ENCODE results near the gene FRZB.

Gene FRZB

DNA sequence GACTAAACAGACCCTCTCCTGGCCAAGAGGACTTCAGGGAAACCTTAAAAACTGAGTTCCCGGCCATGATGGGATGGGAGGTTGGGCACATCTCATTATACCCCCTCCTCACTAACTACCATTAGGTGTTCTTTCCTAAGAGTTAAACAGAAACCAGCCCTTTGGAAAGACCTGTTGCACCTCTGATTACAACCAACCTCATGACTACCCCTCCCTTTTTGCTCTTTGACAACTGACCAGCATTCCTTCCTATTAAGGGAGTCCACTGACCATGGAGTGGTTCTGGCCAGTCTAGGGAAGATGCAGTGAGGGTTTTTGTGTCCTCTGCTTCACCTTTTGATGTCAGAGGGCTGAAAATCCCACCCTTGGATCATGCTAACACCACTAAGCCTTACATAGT, 44.5 kb upstream of the FRZB start:
- CTCF ChIA-PET: no interaction called here
- Histone ChIP-seq H3K36me3 (ENCODE audit: control insufficient read depth in 4 of 4, insufficient read depth in 4 of 4, low read length in 3 of 4) (no peaks in the 10 kb centered on the region), H3K4me1 (ENCODE audit: control extremely low read depth in 1 of 4, control insufficient read depth in 4 of 4, insufficient read depth in 4 of 4, low read length in 3 of 4) (no peaks in the 10 kb centered on the region), H3K27me3 (replicated peaks in 2 of 5; ENCODE audit: control insufficient read depth in 4 of 5, insufficient read depth in 5 of 5, low read length in 4 of 5) (no peaks in the 10 kb centered on the region), H3K27ac (ENCODE audit: insufficient read depth in 1 of 2, low read depth in 1 of 2, low read length in 2 of 2, poor library complexity in 1 of 2, severe bottlenecking in 2 of 2) (no peak overlapping the region), H3K4me3 (ENCODE audit: control insufficient read depth in 1 of 7, extremely low read depth in 1 of 7, insufficient read depth in 4 of 7, low read depth in 2 of 7, low read length in 6 of 7) (no peak overlapping the region), H3K9me3 (ENCODE audit: control extremely low read depth in 1 of 5, control insufficient read depth in 4 of 5, insufficient read depth in 2 of 5, low read depth in 1 of 5, low read length in 4 of 5) (no peaks in the 10 kb centered on the region)
- no peak for DNase-seq
- POLR2A ChIA-PET: no interaction called here
- no CpG with 5 or more reads among the region's 1 CpG for WGBS (ENCODE audit: insufficient coverage)

DNA sequence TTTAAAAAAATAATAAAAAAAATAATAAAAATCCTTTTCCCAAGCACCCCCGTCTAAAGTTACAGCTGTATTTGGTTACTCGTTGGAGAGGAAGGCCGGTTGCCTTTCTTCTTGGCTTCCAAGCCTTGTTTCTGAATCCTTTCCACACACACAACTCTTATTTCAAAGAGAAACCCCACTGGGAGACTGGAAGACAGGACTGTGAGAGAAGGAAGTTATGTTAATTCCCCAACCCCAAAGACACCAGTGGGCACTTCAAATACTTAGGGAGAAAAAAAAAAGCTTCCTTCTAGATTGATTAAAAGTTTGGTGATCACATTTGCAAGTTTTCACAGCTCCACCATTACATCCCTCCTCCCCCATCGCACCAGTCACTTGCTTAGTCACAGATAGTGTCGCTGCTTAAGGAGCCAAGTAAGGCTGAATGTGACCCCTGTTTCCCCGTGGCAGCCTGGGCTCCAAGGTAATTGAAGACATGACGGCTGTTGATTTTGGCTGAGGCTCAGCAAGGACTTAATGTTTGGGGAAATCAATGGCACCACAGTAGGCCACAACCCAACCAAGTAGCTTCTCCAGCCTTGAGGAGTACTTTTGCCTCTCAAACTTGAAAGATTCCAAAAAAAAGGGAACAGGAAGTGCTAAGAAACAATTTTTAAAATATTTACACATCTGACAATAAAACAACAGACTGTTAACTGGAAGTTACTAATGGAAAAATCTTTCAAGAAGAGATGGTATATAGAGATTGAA, 40.8 kb upstream of the FRZB start:
- CTCF ChIA-PET: interaction anchor here (0.6 kb wide), 1 partner anchor 139 kb away, joined by 3 read pairs; no protein-coding TSS in a partner anchor
- WGBS (ENCODE audit: insufficient coverage): 89% methylated on average over 3 of the region's 7 CpGs

DNA sequence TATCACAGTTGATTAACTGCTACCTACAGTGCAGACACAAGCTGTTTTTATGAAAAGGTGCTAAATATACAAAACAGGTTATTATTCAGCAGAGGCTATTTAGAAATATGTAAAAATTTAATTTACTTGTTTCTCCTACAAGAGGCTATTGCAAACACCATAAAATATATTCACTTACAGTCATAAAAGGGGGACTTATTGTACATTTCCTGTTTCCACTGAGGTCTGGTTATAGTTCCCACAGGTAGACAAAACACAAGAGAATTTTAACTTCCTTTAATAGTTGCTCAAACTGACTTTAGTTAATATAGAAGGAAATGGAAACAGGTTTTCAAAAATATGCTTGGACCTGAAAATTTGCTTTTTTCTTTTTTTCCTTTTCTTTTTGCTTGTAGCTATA, 40.0 kb upstream of the FRZB start:
- H3K4me3 ChIP-seq (ENCODE audit: control insufficient read depth in 1 of 7, extremely low read depth in 1 of 7, insufficient read depth in 4 of 7, low read depth in 2 of 7, low read length in 6 of 7): no peak overlapping the region
- no peaks in the 10 kb centered on the region for H3K36me3 ChIP-seq (ENCODE audit: control insufficient read depth in 4 of 4, insufficient read depth in 4 of 4, low read length in 3 of 4)
- DNase-seq: no peak
- no peaks in the 10 kb centered on the region for H3K4me1 ChIP-seq (ENCODE audit: control extremely low read depth in 1 of 4, control insufficient read depth in 4 of 4, insufficient read depth in 4 of 4, low read length in 3 of 4)
- POLR2A ChIA-PET: no interaction called here
- H3K27ac ChIP-seq (ENCODE audit: insufficient read depth in 1 of 2, low read depth in 1 of 2, low read length in 2 of 2, poor library complexity in 1 of 2, severe bottlenecking in 2 of 2): no peak overlapping the region
- CTCF ChIA-PET: no interaction called here
- H3K27me3 ChIP-seq (replicated peaks in 2 of 5; ENCODE audit: control insufficient read depth in 4 of 5, insufficient read depth in 5 of 5, low read length in 4 of 5): no peaks in the 10 kb centered on the region
- H3K9me3 ChIP-seq (ENCODE audit: control extremely low read depth in 1 of 5, control insufficient read depth in 4 of 5, insufficient read depth in 2 of 5, low read depth in 1 of 5, low read length in 4 of 5): no peaks in the 10 kb centered on the region

More for the DNA sequence above, 40.8 kb upstream of the FRZB start:
- no peak for DNase-seq
- Histone ChIP-seq H3K9me3 (ENCODE audit: control extremely low read depth in 1 of 5, control insufficient read depth in 4 of 5, insufficient read depth in 2 of 5, low read depth in 1 of 5, low read length in 4 of 5) (no peaks in the 10 kb centered on the region), H3K36me3 (ENCODE audit: control insufficient read depth in 4 of 4, insufficient read depth in 4 of 4, low read length in 3 of 4) (no peaks in the 10 kb centered on the region), H3K27me3 (replicated peaks in 2 of 5; ENCODE audit: control insufficient read depth in 4 of 5, insufficient read depth in 5 of 5, low read length in 4 of 5) (no peaks in the 10 kb centered on the region), H3K27ac (ENCODE audit: insufficient read depth in 1 of 2, low read depth in 1 of 2, low read length in 2 of 2, poor library complexity in 1 of 2, severe bottlenecking in 2 of 2) (no peak overlapping the region), H3K4me3 (ENCODE audit: control insufficient read depth in 1 of 7, extremely low read depth in 1 of 7, insufficient read depth in 4 of 7, low read depth in 2 of 7, low read length in 6 of 7) (no peak overlapping the region), H3K4me1 (ENCODE audit: control extremely low read depth in 1 of 4, control insufficient read depth in 4 of 4, insufficient read depth in 4 of 4, low read length in 3 of 4) (no peaks in the 10 kb centered on the region)
- POLR2A ChIA-PET: no interaction called here

DNA sequence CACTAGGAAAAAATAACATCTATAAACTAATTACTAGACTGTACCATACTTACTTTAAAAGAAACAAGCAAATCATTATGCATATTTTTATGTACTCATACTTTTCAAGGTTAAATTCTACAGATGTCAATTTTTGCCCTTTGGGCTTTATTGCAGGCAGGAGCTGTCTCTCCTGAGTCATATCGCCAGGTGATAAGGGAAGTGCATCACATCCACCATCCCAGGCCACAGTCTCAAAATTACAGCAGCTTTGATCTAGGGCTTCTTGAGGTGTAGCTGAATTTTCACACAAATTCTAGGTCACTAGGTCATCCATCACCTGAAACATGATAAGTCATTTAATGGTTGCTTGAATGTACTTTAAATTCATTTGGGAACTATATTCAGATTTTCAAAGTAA, 38.4 kb upstream of the FRZB start:
- H3K36me3 ChIP-seq (ENCODE audit: control insufficient read depth in 4 of 4, insufficient read depth in 4 of 4, low read length in 3 of 4): no peaks in the 10 kb centered on the region
- H3K9me3 ChIP-seq (ENCODE audit: control extremely low read depth in 1 of 5, control insufficient read depth in 4 of 5, insufficient read depth in 2 of 5, low read depth in 1 of 5, low read length in 4 of 5): no peaks in the 10 kb centered on the region
- H3K27ac ChIP-seq (ENCODE audit: insufficient read depth in 1 of 2, low read depth in 1 of 2, low read length in 2 of 2, poor library complexity in 1 of 2, severe bottlenecking in 2 of 2): no peak overlapping the region
- H3K4me3 ChIP-seq (ENCODE audit: control insufficient read depth in 1 of 7, extremely low read depth in 1 of 7, insufficient read depth in 4 of 7, low read depth in 2 of 7, low read length in 6 of 7): no peak overlapping the region
- ChIA-PET CTCF (no interaction called here), POLR2A (no interaction called here)
- 100% methylated on average over 1 of the region's 1 CpG for WGBS (ENCODE audit: insufficient coverage)
- no peak for DNase-seq
- no peaks in the 10 kb centered on the region for H3K4me1 ChIP-seq (ENCODE audit: control extremely low read depth in 1 of 4, control insufficient read depth in 4 of 4, insufficient read depth in 4 of 4, low read length in 3 of 4)
- H3K27me3 ChIP-seq (replicated peaks in 2 of 5; ENCODE audit: control insufficient read depth in 4 of 5, insufficient read depth in 5 of 5, low read length in 4 of 5): no peaks in the 10 kb centered on the region

DNA sequence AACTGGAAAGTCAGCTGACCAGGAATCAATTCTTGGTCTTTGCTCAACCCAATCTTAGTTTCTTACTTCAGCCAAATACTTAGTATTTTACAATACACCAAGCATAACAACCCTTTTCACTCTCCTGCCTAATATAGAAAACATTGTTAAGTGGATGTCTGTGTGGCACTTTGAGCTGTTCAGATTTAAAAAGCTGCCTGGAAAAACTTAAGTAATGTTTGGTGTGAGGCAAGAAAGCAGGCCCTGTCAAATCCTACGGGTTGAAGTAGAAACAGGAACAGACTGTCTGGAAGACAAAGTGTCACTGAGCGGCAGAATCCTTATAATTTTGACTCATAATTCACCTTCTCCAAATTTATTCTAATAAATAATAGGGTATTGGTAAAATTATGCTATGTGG, 37.1 kb upstream of the FRZB start:
- CTCF ChIA-PET: interaction anchor here (1.2 kb wide), 1 partner anchor 8 kb away, joined by 3 read pairs; no protein-coding TSS in a partner anchor
- POLR2A ChIA-PET: no interaction called here
- Histone ChIP-seq H3K27ac (ENCODE audit: insufficient read depth in 1 of 2, low read depth in 1 of 2, low read length in 2 of 2, poor library complexity in 1 of 2, severe bottlenecking in 2 of 2) (no peak overlapping the region), H3K4me1 (ENCODE audit: control extremely low read depth in 1 of 4, control insufficient read depth in 4 of 4, insufficient read depth in 4 of 4, low read length in 3 of 4) (no peaks in the 10 kb centered on the region), H3K27me3 (replicated peaks in 2 of 5; ENCODE audit: control insufficient read depth in 4 of 5, insufficient read depth in 5 of 5, low read length in 4 of 5) (no peaks in the 10 kb centered on the region), H3K36me3 (ENCODE audit: control insufficient read depth in 4 of 4, insufficient read depth in 4 of 4, low read length in 3 of 4) (no peaks in the 10 kb centered on the region), H3K4me3 (ENCODE audit: control insufficient read depth in 1 of 7, extremely low read depth in 1 of 7, insufficient read depth in 4 of 7, low read depth in 2 of 7, low read length in 6 of 7) (no peak overlapping the region), H3K9me3 (ENCODE audit: control extremely low read depth in 1 of 5, control insufficient read depth in 4 of 5, insufficient read depth in 2 of 5, low read depth in 1 of 5, low read length in 4 of 5) (no peaks in the 10 kb centered on the region)
- DNase-seq: no peak
- no CpG with 5 or more reads among the region's 2 CpGs for WGBS (ENCODE audit: insufficient coverage)

DNA sequence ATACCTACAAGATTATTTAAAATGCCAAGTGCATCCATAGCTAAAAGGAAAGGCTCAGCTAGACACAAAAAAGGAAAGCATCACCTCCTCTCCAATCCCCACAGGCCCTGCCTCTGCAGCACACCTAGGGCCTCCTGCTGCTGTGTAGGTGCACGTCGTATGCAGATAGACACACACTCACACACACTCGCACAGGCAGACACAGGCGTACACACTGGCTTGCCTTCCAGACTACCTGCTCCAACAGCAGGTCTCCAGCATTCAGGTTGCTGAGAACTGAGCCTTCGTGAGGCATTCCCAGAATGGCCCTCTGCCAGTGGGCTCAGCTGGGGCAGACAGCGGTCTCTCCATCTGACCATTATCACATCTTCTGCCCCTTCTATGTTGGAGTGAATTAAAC, 35.3 kb upstream of the FRZB start:
- ChIA-PET POLR2A (no interaction called here), CTCF (no interaction called here)
- DNase-seq: no peak
- no peak overlapping the region for H3K27ac ChIP-seq (ENCODE audit: insufficient read depth in 1 of 2, low read depth in 1 of 2, low read length in 2 of 2, poor library complexity in 1 of 2, severe bottlenecking in 2 of 2)
- no peaks in the 10 kb centered on the region for H3K27me3 ChIP-seq (replicated peaks in 2 of 5; ENCODE audit: control insufficient read depth in 4 of 5, insufficient read depth in 5 of 5, low read length in 4 of 5)
- H3K36me3 ChIP-seq (ENCODE audit: control insufficient read depth in 4 of 4, insufficient read depth in 4 of 4, low read length in 3 of 4): no peaks in the 10 kb centered on the region
- no peaks in the 10 kb centered on the region for H3K9me3 ChIP-seq (ENCODE audit: control extremely low read depth in 1 of 5, control insufficient read depth in 4 of 5, insufficient read depth in 2 of 5, low read depth in 1 of 5, low read length in 4 of 5)
- WGBS (ENCODE audit: insufficient coverage): 100% methylated on average over 3 of the region's 6 CpGs
- H3K4me3 ChIP-seq (ENCODE audit: control insufficient read depth in 1 of 7, extremely low read depth in 1 of 7, insufficient read depth in 4 of 7, low read depth in 2 of 7, low read length in 6 of 7): no peak overlapping the region
- no peaks in the 10 kb centered on the region for H3K4me1 ChIP-seq (ENCODE audit: control extremely low read depth in 1 of 4, control insufficient read depth in 4 of 4, insufficient read depth in 4 of 4, low read length in 3 of 4)

DNA sequence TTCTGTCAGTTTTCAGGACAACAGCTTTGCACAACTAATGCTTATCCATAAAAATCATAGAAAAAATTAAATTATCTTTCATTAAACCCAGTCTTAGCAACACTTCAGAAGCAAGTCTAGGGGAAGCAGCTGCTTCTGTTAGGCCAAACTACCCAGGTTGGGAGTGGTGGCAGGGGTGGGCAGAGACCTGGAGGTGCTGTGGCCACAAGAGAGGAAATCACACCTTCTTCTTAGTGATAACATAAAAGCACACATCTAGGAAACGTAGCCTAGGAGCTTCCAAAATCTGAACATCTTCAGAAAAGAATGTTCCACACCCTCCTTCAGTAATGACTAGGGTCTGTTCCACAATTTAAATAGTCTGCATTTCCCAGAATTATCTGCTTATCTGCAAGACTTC, 32.3 kb upstream of the FRZB start:
- WGBS (ENCODE audit: insufficient coverage): no CpG with 5 or more reads among the region's 1 CpG
- Histone ChIP-seq H3K36me3 (ENCODE audit: control insufficient read depth in 4 of 4, insufficient read depth in 4 of 4, low read length in 3 of 4) (no peaks in the 10 kb centered on the region), H3K27me3 (replicated peaks in 2 of 5; ENCODE audit: control insufficient read depth in 4 of 5, insufficient read depth in 5 of 5, low read length in 4 of 5) (no peaks in the 10 kb centered on the region), H3K9me3 (ENCODE audit: control extremely low read depth in 1 of 5, control insufficient read depth in 4 of 5, insufficient read depth in 2 of 5, low read depth in 1 of 5, low read length in 4 of 5) (no peaks in the 10 kb centered on the region), H3K4me3 (ENCODE audit: control insufficient read depth in 1 of 7, extremely low read depth in 1 of 7, insufficient read depth in 4 of 7, low read depth in 2 of 7, low read length in 6 of 7) (no peak overlapping the region), H3K27ac (ENCODE audit: insufficient read depth in 1 of 2, low read depth in 1 of 2, low read length in 2 of 2, poor library complexity in 1 of 2, severe bottlenecking in 2 of 2) (no peak overlapping the region), H3K4me1 (ENCODE audit: control extremely low read depth in 1 of 4, control insufficient read depth in 4 of 4, insufficient read depth in 4 of 4, low read length in 3 of 4) (no peaks in the 10 kb centered on the region)
- POLR2A ChIA-PET: no interaction called here
- CTCF ChIA-PET: interaction anchor here (0.6 kb wide), 1 partner anchor 35 kb away, joined by 3 read pairs; no protein-coding TSS in a partner anchor
- DNase-seq: no peak

Measured in common myeloid progenitor, CD34-positive (primary cell).